Stimulated activated CD4-positive, alpha-beta T cell treated with anti-CD3 and anti-CD28 coated beads, Interleukin-12 subunit alpha, Interleukin-12 subunit beta, amount 100 ng/mL, for 48 hours (primary cell): ENCODE measurements around the gene KLHL40.

ENCODE experiments used
- DNase-seq, 3 donors: peaks; one replicate each; pipeline ENCODE4 v3.0.0-alpha.2; 2020; ENCODE audit warnings: low read depth in 2 of 3, low spot score in 1 of 3

Gene KLHL40

GRCh38 chr3:42702066-42702951 is 17.0 kb downstream of the KLHL40 start, which contains the start of gene HHATL:
TSS of gene HHATL (minus strand) at chr3:42702798. CDS start at chr3:42700826, 1,972 bp downstream.
- no peak for DNase-seq

GRCh38 chr3:42702982-42703694 is 17.8 kb downstream of the KLHL40 start:
- DNase-seq: no peak

GRCh38 chr3:42703695-42704025 is 18.3 kb downstream of the KLHL40 start:
- no peak for DNase-seq

GRCh38 chr3:42704136-42704841 is 19.0 kb downstream of the KLHL40 start:
- no peak for DNase-seq

- DNase-seq: no peak
Observed at GRCh38 chr3:42705058-42705767, 19.9 kb downstream of the KLHL40 start.

GRCh38 chr3:42705962-42706585 is 20.7 kb downstream of the KLHL40 start:
- DNase-seq: no peak

GRCh38 chr3:42706721-42707619 is 21.6 kb downstream of the KLHL40 start:
- no peak for DNase-seq

GRCh38 chr3:42707620-42708355 is 22.5 kb downstream of the KLHL40 start:
- DNase-seq: no peak

- DNase-seq: no peak
Observed at GRCh38 chr3:42708611-42709151, 23.3 kb downstream of the KLHL40 start.

- no peak for DNase-seq
Observed at GRCh38 chr3:42709621-42710020, 24.3 kb downstream of the KLHL40 start.

- DNase-seq: no peak
Observed at GRCh38 chr3:42710323-42711021, 25.1 kb downstream of the KLHL40 start.

- DNase-seq: no peak
Observed at GRCh38 chr3:42711491-42712343, 26.4 kb downstream of the KLHL40 start.

- DNase-seq: no peak
Observed at GRCh38 chr3:42712344-42712648, 27.0 kb downstream of the KLHL40 start.

GRCh38 chr3:42712688-42713372 is 27.5 kb downstream of the KLHL40 start:
- DNase-seq: no peak

GRCh38 chr3:42713747-42714146 is 28.4 kb downstream of the KLHL40 start:
- no peak for DNase-seq

GRCh38 chr3:42714171-42714852 is 29.0 kb downstream of the KLHL40 start:
- DNase-seq: no peak
